Astrocyte of the spinal cord (primary cell): ENCODE data around the gene DUSP1.

Source experiments
- DNase-seq: peaks from one replicate; pipeline ENCODE4 v3.0.0; 2011; ENCODE audit warnings: low read depth, low spot score
- H3K4me3 ChIP-seq: 2 replicates; pipeline ENCODE4 v1.5.1; 2011; ENCODE audit warnings: low read depth, mild to moderate bottlenecking, low read length, moderate library complexity
- in situ Hi-C: cut with HindIII; loops from 2 replicates; pipeline ENCODE4 v1.10.0; 2017; ENCODE audit warnings: low sequenced_read_pairs
- TF ChIP-seq, protein P1 (sequence below): IDR thresholded peaks from 2 replicates; pipeline ENCODE4 v1.5.1; 2012; ENCODE audit warnings: low read depth, mild to moderate bottlenecking, low read length, inconsistent platforms

Gene DUSP1, protein sequence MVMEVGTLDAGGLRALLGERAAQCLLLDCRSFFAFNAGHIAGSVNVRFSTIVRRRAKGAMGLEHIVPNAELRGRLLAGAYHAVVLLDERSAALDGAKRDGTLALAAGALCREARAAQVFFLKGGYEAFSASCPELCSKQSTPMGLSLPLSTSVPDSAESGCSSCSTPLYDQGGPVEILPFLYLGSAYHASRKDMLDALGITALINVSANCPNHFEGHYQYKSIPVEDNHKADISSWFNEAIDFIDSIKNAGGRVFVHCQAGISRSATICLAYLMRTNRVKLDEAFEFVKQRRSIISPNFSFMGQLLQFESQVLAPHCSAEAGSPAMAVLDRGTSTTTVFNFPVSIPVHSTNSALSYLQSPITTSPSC

DNA sequence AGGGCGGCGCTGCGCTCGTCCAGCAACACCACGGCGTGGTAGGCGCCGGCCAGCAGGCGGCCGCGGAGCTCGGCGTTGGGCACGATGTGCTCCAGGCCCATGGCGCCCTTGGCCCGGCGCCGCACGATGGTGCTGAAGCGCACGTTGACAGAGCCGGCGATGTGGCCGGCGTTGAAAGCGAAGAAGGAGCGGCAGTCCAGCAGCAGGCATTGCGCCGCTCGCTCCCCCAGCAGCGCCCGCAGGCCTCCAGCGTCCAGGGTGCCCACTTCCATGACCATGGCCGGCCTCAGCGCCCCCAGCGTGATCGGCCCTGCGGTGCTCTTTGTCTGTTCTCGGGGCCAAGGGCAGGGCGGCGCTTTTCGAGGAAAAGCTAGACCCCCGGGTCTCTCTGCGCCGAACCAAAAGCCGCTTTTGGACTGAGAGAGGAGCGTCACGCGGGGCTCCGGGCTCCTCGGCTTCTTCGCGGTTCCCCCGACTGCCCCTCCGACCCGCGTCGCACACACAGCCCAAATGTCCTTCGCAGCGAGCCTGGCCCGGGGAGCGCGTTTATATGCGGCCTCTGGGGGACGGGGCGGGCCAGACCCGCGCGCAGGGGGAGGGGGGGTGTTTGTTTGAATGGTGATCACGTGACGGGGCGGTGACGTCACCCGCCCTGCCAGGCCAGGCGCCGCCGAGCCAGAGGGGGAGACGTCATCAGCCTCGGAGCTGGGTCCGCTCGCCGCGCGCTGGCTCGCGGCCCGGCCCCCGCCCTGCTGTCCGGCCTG, at the start of gene DUSP1:
Gene DUSP1, minus strand, starts transcription at position 521 of the 764 bp plus-strand sequence. Its CDS starts 243 bp downstream, at position 278.
- TF ChIP-seq, protein P1, sequence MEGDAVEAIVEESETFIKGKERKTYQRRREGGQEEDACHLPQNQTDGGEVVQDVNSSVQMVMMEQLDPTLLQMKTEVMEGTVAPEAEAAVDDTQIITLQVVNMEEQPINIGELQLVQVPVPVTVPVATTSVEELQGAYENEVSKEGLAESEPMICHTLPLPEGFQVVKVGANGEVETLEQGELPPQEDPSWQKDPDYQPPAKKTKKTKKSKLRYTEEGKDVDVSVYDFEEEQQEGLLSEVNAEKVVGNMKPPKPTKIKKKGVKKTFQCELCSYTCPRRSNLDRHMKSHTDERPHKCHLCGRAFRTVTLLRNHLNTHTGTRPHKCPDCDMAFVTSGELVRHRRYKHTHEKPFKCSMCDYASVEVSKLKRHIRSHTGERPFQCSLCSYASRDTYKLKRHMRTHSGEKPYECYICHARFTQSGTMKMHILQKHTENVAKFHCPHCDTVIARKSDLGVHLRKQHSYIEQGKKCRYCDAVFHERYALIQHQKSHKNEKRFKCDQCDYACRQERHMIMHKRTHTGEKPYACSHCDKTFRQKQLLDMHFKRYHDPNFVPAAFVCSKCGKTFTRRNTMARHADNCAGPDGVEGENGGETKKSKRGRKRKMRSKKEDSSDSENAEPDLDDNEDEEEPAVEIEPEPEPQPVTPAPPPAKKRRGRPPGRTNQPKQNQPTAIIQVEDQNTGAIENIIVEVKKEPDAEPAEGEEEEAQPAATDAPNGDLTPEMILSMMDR: peak; percentile 11
- peak within 1 kb of the TSS; percentile 94 for H3K4me3 ChIP-seq
- in situ Hi-C loops: no loop called here
- peak; percentile 99 for DNase-seq

DNA sequence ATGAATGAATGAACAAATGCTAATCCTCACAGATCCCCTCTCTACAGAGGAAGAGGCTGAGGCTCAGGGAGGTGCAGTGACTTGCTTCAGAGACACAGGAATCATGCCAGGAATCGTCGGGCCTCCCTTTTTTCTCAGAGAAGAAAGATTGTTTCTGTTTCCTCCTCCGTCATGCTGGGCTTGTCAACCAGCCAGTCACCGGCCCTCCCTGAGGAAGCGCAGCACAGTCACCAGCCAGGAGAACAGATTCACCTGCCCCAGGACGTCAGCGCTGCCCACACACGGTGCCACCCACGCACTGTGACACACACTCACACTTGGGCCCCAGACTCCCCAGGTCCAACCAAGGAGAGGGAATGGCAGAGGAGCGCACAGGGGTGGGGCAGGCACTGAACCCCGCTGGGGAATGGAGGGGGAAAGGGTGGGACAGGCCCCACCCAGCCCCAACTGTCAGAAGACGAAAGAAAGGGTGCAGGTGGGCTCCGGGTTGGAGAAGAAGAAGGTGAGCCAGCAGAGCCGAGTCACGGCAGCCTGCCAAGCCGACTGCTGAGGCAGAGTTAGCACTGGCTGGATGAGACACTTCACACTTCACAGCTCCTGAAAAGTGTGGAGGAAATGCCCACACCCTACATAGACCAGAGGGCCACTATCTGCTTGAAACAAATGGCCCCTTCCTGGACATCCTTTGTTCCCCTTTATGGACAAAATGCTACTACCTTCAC, 49.2 kb upstream of the DUSP1 start:
- TF ChIP-seq, protein P1: no peak
- in situ Hi-C loops: no loop called here
- DNase-seq: peak; percentile 80
- no peak overlapping the region for H3K4me3 ChIP-seq

DNA sequence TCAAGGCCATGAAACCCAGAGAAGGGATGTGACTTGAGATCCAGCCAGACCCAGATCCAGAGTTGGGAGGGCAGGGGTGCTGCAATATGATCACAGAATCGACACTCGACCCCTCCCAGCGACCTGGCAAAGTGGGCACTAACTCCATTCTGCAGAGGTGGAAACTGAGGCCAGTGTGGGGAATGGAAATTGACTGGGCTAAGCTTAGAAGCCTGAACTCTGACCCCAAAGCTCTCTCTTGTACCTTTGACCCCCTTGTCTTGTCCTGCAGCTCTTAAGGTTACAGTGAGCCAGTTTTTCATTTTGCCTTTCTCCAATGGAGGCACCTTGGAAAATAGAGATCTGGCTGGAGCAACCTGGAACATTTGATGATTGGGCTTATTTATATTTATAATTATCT, 48.6 kb upstream of the DUSP1 start:
- in situ Hi-C loops: no loop called here
- no peak overlapping the region for H3K4me3 ChIP-seq
- no peak for DNase-seq
- TF ChIP-seq, protein P1: no peak

DNA sequence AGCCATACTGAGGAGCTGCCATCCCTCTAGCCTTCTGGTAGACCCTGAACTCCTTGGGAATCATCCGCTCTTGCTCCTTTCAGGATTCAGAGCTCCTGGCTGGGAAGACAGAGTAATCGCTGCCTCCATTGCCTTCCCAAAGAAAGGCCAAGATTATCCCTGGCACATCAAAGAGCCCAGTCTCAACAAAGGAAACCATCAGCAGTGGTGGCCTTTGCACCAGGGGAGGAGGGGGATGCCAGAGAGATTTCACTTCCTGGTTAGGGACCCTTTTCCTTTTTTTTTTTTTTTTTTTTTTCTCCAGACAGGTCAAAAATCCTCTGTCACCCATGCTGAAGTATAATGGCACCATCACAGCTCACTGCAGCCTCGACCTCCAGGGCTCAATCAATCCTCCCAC, 47.1 kb upstream of the DUSP1 start:
- no peak for DNase-seq

DNA sequence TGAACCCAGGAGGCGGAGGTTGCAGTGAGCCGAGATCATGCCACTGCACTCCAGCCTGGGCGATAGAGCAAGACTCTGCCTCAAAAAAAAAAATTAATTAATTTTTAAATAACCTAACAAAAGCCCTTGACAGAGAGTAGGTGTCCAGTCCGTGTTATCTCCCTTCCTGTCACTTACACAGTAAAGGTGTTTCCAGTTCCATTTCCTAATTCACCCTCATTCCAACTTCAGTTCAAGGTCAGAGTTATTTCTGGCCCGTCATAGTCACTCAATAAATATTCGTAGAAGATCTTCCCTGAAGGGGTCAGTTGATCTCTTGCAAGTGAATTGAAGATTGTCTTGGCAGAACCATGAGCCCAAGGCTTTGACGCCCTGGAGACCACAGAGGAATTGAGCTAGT, 46.7 kb upstream of the DUSP1 start:
- TF ChIP-seq, protein P1: no peak
- no peak overlapping the region for H3K4me3 ChIP-seq
- in situ Hi-C loops: no loop called here
- DNase-seq: no peak

More for the DNA sequence above, 47.1 kb upstream of the DUSP1 start:
- TF ChIP-seq, protein P1: no peak
- in situ Hi-C loops: no loop called here
- H3K4me3 ChIP-seq: no peak overlapping the region

DNA sequence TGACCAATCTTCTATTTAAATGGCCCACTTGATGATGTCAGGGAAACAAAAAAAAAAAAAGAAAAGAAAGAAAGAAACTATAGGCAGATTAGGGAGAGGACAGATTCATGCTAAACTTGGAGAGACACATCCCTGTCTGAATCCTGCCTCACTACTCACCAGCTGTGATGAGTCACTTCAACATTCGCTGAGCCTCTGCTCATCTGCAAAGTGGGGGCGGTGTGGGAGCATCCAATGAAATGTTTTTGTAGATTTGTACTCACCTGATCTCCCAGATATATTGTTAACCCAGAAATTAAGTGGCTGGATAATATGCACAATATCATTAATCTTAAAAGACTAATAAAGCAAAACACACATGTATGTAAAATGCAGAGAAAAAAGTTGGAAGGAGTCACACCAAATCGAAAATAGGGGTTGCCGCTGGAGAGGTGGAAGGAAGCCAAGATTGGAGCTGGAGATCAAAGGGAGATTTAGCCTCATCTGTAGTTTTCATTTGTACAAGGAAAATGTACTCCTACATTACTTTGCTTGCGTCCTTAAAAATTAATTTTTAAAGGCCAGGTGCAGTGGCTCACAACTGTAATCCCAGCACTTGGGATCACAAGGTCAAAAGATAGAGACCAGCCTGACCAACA, 46.0 kb upstream of the DUSP1 start:
- in situ Hi-C loops: no loop called here
- peak; percentile 75 for DNase-seq
- TF ChIP-seq, protein P1: no peak
- H3K4me3 ChIP-seq: no peak overlapping the region
